Ectodermal cell (in vitro differentiated cells): ENCODE measurements around the gene LAMA1.
"Not testable (repeated sequence)": the region's sequence is repeated elsewhere in the genome, so short reads cannot be mapped to it uniquely, and the experiment has no call there.

Source experiments
- H3K27ac ChIP-seq: 2 replicates; pipeline ENCODE4 v1.7.0; 2013; ENCODE audit warnings: mild to moderate bottlenecking, low read depth, low read length; ENCODE audit not compliant: insufficient read depth, poor library complexity, severe bottlenecking
- H3K27me3 ChIP-seq: 2 replicates; pipeline ENCODE4 v1.7.0; 2013; ENCODE audit warnings: mild to moderate bottlenecking, low read length; ENCODE audit not compliant: insufficient read depth, control insufficient read depth, poor library complexity, severe bottlenecking
- H3K36me3 ChIP-seq: one replicate; pipeline ENCODE4 v1.7.0; 2013; ENCODE audit warnings: low read length; ENCODE audit not compliant: control insufficient read depth, insufficient read depth
- H3K4me1 ChIP-seq: one replicate; pipeline ENCODE4 v1.7.0; 2013; ENCODE audit warnings: low read length; ENCODE audit not compliant: control insufficient read depth, insufficient read depth
- H3K4me3 ChIP-seq: 2 replicates; pipeline ENCODE4 v1.7.0; 2013; ENCODE audit warnings: low read depth, low read length, control low read depth; ENCODE audit not compliant: insufficient read depth
- H3K9me3 ChIP-seq: 2 replicates; pipeline ENCODE4 v1.7.0; 2013; ENCODE audit warnings: mild to moderate bottlenecking, low read length, moderate library complexity; ENCODE audit not compliant: control insufficient read depth
- WGBS, 2 experiments: methylation state at CpG; one replicate each; pipeline ENCODE4 v1.1.7; 2013; ENCODE audit warnings: missing lambda C conversion rate in 2 of 2; 5-methylcytosine and 5-hydroxymethylcytosine counted together

The LAMA1 gene

GRCh38 chr18:6940451-6940850 is 177.1 kb downstream of the LAMA1 start:
- no peaks in the 10 kb centered on the region for H3K9me3 ChIP-seq
- no peaks in the 10 kb centered on the region for H3K4me1 ChIP-seq
- peaks cover 29% of the 10 kb centered on the region for H3K36me3 ChIP-seq
- H3K27ac ChIP-seq = no peak overlapping the region
- no peak overlapping the region for H3K4me3 ChIP-seq
- no peaks in the 10 kb centered on the region for H3K27me3 ChIP-seq
- WGBS, 2 experiments = 94 to 96% methylated on average over 9 of the region's 9 CpGs

DNA sequence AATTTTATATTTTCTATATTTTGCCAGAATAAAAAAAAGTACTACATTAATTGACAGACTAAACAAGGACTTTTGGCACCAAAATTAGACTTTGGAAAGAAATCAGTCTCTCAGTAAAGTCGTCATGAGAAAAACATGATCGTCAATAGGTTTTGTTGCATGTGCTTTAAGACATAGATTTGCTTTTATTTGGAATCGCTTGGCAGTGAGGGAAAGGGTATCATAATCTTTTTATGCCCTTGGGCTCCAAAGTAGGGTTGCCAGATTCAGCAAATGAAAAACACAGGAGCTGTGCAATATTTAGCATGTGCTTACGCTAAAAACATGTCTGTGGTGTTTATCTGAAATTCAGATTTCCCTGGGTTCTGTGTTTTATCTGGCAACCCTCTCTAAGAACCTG is 177.6 kb downstream of the LAMA1 start:
- no peaks in the 10 kb centered on the region for H3K27me3 ChIP-seq
- WGBS, 2 experiments = 95% methylated on average over 4 of the region's 4 CpGs
- no peaks in the 10 kb centered on the region for H3K9me3 ChIP-seq

DNA sequence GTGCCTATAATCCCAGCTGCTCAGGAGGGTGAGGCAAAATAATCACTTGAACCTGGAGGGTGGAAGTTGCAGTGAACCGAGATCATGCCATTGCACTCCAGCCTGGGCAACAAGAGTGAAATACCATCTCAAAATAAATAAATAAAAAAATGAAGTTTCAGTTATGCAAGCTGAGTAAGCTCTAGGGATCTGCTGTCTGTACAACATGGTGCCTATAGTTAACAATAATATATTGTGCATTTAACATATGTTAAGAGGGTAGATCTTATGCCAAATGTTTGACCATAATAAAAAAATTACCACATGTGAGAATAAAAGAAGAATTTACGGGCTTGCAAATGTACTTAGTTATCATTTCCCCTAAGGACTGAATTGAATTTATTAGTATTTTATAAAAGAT is 179.2 kb downstream of the LAMA1 start:
- not testable (repeated sequence) for H3K4me3 ChIP-seq, H3K27me3 ChIP-seq, H3K4me1 ChIP-seq, H3K9me3 ChIP-seq, H3K27ac ChIP-seq
- 83 to 100% methylated on average over 1 to 2 of the region's 2 CpGs for WGBS, 2 experiments
- H3K36me3 ChIP-seq = peaks cover 18% of the 10 kb centered on the region

More for the DNA sequence above, 177.6 kb downstream of the LAMA1 start:
- Histone ChIP-seq H3K36me3 (peaks cover 24% of the 10 kb centered on the region), H3K27ac (no peak overlapping the region), H3K4me1 (no peaks in the 10 kb centered on the region), H3K4me3 (no peak overlapping the region)

GRCh38 chr18:6938003-6938402 is 179.6 kb downstream of the LAMA1 start:
- Histone ChIP-seq H3K27ac (no peak overlapping the region), H3K27me3 (no peaks in the 10 kb centered on the region), H3K9me3 (no peaks in the 10 kb centered on the region), H3K36me3 (peaks cover 16% of the 10 kb centered on the region), H3K4me1 (no peaks in the 10 kb centered on the region), H3K4me3 (no peak overlapping the region)
- 93 to 95% methylated on average over 7 of the region's 7 CpGs for WGBS, 2 experiments

DNA sequence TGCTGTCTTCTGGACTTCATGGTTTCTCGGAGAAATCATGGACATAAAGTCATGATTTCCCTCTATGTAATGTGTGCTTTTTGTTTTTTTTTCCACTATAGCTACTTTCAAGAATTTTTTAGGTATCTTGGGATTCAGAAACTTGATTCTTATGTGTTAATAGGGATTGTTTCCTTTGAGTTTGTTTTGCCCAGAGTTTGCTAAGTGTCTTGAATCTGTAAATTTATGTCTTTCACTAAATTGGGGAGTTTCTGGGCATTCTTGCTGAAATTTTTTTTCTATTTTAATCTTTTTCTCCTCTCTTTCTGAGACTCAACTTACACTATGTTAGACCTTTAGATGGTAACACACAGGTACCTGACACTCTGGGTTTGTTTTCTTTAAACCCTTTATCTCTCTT is 182.7 kb downstream of the LAMA1 start:
- no peaks in the 10 kb centered on the region for H3K4me1 ChIP-seq
- no peaks in the 10 kb centered on the region for H3K9me3 ChIP-seq
- no peak overlapping the region for H3K4me3 ChIP-seq
- H3K27me3 ChIP-seq = no peaks in the 10 kb centered on the region
- 78 to 100% methylated on average over 1 of the region's 1 CpG for WGBS, 2 experiments
- no peaks in the 10 kb centered on the region for H3K36me3 ChIP-seq
- H3K27ac ChIP-seq = no peak overlapping the region

DNA sequence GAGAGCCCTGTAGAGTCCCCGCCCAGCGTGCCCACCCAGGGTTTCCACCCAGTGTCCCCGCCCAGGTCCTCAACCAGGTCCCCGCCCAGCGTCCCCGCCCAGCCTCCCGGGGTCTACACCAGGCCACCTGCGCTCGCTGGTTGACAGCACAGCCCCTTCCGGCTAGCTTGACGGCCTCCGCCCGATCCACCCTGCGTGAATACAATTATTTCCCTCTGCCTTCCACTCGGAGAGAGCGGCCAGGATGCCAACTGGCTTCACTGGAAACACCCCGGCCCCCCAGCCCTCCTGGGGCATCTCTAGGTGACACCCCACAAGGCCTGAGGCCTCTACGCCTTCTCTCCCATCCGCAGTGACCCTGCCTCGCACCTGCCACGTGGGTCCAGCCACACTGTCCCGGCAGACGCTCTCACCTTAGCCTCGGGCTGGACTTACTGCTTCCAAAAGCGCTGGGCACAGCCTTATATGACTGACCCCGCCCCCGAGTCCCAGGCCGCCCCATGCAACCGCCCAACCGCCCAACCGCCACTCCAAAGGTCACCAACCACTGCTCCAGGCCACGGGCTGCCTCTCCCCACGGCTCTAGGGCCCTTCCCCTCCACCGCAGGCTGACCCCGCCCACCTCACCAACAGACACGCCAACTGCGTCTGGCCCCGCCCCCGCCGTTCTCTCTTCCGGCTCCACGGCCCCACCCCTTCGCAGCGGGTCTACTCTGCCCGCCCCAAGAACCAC is 188.1 kb downstream of the LAMA1 start:
- 91 to 93% methylated on average over 45 of the region's 45 CpGs for WGBS, 2 experiments
- no peaks in the 10 kb centered on the region for H3K4me1 ChIP-seq
- H3K9me3 ChIP-seq = no peaks in the 10 kb centered on the region
- no peak overlapping the region for H3K4me3 ChIP-seq
- no peaks in the 10 kb centered on the region for H3K36me3 ChIP-seq
- H3K27ac ChIP-seq = no peak overlapping the region
- H3K27me3 ChIP-seq = no peaks in the 10 kb centered on the region

GRCh38 chr18:6928359-6928758 is 189.2 kb downstream of the LAMA1 start:
- no peaks in the 10 kb centered on the region for H3K36me3 ChIP-seq
- WGBS, 2 experiments = 86 to 88% methylated on average over 11 of the region's 11 CpGs
- H3K4me3 ChIP-seq = no peak overlapping the region
- H3K4me1 ChIP-seq = peaks cover 4% of the 10 kb centered on the region
- H3K9me3 ChIP-seq = no peaks in the 10 kb centered on the region
- H3K27ac ChIP-seq = no peak overlapping the region
- no peaks in the 10 kb centered on the region for H3K27me3 ChIP-seq

DNA sequence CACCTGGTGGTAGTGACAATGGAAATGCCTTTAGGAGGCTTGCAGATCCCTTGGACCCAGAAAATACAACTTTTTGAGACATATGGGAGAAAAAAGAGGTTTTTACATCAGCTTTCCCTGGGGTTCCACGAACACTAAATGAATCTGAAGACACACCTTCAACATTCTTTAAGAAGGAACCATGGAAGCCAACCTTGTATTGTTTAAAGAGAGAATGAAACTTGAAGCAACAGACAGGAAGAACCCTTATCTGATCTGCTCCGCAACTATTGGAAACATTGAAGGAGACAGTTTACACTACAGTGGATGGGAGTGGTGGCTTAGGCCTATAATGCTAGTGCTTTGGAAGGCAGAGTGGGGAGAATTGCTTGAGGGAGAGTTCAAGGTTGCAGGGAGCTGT is 190.4 kb downstream of the LAMA1 start:
- WGBS, 2 experiments = 96 to 100% methylated on average over 1 to 2 of the region's 2 CpGs
- Histone ChIP-seq H3K4me3 (no peak overlapping the region), H3K36me3 (no peaks in the 10 kb centered on the region), H3K27ac (no peak overlapping the region), H3K4me1 (peaks cover 4% of the 10 kb centered on the region), H3K27me3 (no peaks in the 10 kb centered on the region), H3K9me3 (no peaks in the 10 kb centered on the region)

DNA sequence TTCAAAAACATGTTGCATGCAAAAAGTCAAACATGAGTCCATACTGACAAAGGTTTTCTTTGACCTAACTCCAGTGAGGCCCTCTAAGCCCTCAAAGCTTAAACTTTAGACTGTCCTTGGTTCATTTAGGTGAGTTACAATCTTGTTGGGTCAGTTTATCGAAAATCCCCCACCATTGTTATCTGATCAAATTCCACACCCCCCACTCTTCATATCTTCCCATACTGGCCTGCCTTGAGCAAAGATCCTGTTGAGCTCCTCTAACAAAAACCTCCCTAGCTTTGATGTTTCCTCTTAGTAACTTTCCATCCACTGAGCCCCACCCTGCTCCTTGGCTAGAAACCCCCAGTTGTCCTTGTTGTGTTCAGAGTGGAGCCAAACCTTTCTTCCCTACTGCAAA is 194.4 kb downstream of the LAMA1 start:
- WGBS, 2 experiments = 92 to 96% methylated on average over 1 of the region's 1 CpG
- Histone ChIP-seq H3K27me3 (no peaks in the 10 kb centered on the region), H3K4me3 (no peak overlapping the region), H3K4me1 (peaks cover 4% of the 10 kb centered on the region), H3K36me3 (no peaks in the 10 kb centered on the region), H3K9me3 (no peaks in the 10 kb centered on the region), H3K27ac (no peak overlapping the region)

DNA sequence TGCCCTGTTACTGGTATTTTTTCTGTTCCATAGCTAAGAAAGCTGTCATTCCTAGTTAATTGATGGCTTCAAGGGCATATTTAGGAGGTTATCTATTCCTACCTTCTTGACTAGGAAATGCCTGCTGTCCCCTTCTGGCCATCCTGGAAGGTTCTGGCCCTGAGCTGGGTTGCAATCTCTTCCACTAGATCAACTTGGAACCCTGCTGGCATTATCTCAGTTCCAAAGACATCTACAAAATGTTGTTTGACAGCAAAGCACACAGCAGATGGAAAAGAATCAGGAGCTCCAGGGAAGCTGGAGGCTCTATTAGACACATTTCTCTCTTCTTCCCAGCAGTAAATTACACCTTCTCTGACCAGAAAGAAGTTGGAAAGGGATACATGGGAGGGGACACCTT is 196.0 kb downstream of the LAMA1 start:
- Histone ChIP-seq H3K27me3 (no peaks in the 10 kb centered on the region), H3K4me3 (no peak overlapping the region), H3K27ac (no peak overlapping the region), H3K9me3 (no peaks in the 10 kb centered on the region), H3K36me3 (no peaks in the 10 kb centered on the region), H3K4me1 (peaks cover 4% of the 10 kb centered on the region)
